Stimulated activated CD4-positive, alpha-beta T cell treated with anti-CD3 and anti-CD28 coated beads, Interleukin-4, amount 100 ng/mL, for 1 hour (primary cell): ENCODE measurements around the gene SSR3.

Experiments used
- DNase-seq: peaks from one replicate; pipeline ENCODE4 v3.0.0-alpha.2; 2020

SSR3 gene

GRCh38 chr3:156535162-156535627 is 19.7 kb downstream of the SSR3 start:
- DNase-seq: no peak

DNA sequence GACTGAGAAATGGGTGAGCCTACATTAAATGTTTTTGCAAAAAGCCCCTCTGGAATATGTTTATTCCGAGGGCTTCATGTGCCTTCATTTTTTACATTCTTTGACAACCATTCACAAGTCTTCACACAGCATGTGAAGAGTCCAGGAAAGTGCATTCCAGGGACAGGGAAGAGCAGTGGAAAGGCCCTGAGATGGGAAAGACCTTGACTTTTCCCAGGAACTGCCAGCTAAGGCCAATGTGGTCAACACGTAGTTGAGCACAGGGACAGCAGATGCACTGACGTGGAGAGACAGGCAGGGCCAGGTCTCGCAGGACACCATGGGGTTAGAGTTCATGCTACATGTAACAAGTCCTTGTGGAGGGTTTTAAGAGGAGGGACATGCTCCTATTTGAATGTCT is 21.7 kb downstream of the SSR3 start:
- DNase-seq: no peak

DNA sequence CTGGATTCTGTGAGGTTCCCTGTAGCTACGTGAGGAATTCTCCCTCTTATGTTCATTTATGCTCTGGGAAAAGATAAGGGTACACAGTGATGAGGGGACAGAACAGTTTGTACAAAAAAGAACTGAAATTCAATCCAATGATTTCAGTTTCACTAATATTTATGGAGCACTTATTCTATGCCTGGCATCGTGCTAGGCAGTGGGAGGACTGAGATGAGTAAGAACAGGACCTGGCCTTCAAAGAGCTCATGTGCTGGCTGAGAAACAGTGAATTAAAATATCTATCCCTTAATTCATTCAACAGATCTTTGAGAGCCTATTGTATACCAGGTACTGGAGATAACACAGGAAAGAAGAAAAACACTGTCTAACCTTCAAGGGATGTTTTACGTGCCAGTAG is 22.2 kb downstream of the SSR3 start:
- DNase-seq: no peak

- no peak for DNase-seq
Measured at GRCh38 chr3:156530980-156531379, 23.9 kb downstream of the SSR3 start.

DNA sequence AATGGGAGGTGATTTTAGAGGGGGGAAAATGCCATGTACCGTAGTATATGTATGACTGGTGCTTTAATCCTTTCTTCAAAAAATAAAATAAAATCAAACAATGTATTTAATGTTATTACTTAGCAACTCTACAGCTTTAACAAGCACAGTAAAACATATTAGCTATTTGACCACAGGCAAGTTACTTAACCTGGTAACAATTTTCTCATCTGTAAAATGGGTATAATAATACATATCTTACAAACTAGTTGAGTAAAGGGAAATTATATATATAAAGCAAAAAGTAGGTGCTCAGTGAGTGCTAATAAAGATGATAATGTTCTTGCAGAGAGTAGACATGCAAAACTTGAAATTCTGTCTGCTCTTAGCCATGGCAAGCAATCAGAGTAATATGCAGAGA is 27.9 kb downstream of the SSR3 start:
- no peak for DNase-seq

DNA sequence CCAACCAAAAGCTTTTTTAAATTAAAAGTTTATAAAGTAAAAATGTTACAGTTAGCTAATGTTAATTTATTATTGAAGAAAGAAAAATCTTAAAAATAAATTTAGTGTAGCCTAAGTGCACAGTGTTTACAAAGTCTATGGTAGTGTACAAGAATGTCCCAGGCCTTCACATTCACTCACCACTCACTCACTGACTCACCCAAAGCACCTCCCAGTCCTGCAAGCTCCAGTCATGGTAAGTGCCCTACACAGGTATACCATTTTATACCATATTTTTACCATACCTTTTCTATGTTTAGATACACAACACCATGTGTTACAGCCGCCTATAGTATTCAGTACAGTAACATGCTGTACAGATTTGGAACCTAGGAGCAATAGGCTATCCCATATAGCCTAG is 29.1 kb downstream of the SSR3 start:
- DNase-seq: no peak

DNA sequence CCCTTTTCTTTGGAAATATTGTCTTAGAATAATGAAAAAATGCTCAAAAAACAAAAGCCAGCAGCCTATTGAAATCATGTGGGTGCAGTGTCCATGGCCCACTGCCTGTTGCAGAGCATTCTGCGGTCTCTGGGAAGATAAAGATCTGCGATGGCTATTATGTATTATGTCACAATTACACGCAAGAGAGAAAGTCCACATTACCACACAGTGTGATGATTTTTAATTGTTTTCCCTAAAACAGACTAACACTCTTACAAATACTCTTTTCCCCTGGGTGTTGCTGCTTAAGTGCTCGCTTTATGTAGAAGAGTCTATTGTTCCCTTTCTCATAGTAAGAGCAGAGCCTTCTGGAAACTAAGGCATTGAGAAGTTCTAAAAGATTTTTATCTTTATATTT is 32.2 kb downstream of the SSR3 start:
- no peak for DNase-seq

- DNase-seq: no peak
Measured at GRCh38 chr3:156519758-156520162, 35.2 kb downstream of the SSR3 start.

GRCh38 chr3:156518726-156519125 is 36.2 kb downstream of the SSR3 start:
- DNase-seq: no peak

GRCh38 chr3:156516961-156517360 is 38.0 kb downstream of the SSR3 start:
- DNase-seq: no peak

DNA sequence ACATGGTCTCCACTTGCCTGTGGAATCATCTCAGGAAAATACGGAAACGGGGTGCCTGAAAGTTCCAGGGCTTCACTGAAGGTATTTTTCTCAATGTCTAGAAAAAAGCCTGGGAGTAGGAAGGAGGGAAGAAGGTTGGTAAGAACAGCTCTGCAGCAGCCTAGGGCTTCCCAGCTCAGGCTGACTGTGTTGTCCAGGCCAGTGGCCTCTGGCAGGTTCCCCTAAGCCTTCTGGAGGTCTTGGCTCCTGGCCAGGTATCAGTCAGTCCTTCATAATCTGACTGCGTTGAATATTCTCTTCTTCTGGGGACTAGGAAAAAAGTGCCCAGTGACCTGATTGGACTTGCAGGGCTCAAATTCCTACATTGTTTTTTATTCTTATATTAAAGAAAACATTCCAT is 38.6 kb downstream of the SSR3 start:
- DNase-seq: no peak

GRCh38 chr3:156513619-156514018 is 41.3 kb downstream of the SSR3 start:
- no peak for DNase-seq

GRCh38 chr3:156511987-156512677 is 42.8 kb downstream of the SSR3 start:
- no peak for DNase-seq

GRCh38 chr3:156509189-156510174 is 45.4 kb downstream of the SSR3 start:
- DNase-seq: no peak

DNA sequence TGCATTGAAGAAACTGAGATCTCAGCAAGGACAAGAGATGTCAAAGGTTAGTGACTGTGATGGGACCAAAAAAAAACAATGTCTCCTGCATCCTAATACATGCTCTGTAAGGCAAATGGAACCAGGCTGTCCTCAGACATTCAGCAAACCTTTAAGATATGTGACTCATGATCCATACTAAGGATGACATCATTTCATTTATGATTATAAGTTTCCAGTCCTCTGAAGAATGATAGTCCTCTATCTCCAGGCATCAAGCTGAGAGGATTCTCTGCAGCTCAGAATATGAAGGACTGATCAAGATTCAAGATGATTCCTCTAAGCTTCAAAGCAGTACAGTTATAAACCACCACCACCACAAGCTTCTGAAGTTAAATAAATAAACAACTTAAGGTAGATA is 47.6 kb downstream of the SSR3 start:
- no peak for DNase-seq

- DNase-seq: no peak
Measured at GRCh38 chr3:156498307-156498706, 56.6 kb downstream of the SSR3 start.

DNA sequence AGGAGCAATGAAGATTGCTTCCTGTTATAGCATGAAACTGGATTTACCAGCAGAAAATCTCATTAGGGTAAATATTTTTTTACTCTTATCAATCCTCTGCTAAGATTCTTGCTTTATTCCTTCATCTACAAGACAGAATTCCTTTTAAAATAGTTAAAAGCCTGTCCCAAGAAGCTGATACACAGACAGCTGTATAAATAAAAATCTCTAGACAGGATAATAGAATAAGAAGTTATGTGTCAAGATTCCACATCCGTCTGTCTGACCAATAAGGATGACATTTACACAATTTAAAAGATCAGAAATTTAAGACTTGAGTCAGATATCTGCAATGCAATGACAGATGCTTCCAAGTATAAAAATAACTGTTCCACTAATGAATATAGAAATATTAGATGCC is 57.6 kb downstream of the SSR3 start:
- DNase-seq: no peak

- no peak for DNase-seq
Measured at GRCh38 chr3:156495816-156496215, 59.1 kb downstream of the SSR3 start.

DNA sequence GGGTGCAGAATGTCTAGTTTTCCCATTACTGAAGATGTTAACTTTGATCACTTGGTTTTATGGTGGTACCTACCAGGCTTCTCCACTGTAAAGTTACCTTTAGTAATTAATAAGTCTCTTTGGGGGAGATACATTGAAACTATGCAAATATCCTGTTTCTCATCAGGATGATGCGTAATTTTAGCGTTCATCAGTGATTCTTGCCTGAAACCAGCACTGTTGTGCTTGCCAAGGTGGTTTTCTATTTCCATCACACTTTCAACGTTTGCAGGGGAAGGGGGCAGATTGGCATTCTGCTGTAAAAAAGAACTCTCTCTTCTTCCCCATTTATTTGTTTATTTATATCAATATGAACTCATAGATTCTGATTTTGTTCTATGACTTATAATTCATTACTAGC is 61.0 kb downstream of the SSR3 start:
- no peak for DNase-seq

GRCh38 chr3:156492801-156493261 is 62.1 kb downstream of the SSR3 start:
- DNase-seq: no peak

DNA sequence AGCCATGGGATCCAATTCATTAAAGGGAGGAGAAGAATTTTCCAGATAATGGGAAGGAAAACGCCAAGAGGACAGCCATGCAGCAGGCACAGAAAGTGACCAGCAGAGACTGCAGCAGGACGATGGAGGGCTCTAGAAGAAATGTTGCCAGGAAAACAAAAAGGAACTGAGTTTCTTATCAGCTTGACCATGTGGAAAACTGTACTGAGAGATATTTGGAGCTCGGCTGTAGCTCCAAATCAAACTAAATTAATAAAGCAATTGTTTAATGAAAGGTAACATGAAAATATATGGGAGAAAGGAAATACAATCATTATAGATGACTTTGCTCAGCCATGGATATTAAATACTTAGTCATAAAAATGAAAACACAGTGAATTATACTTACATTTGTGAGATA is 63.7 kb downstream of the SSR3 start:
- no peak for DNase-seq
